K562 (cell line): ENCODE results near the gene CLCF1.

Experiments
- SRSF7 ChIP-seq: fragments of 200-400 bp; formaldehyde crosslinking; optimal IDR thresholded peaks from 2 replicates; pipeline ENCODE3; 2017; ENCODE audit warnings: mild to moderate bottlenecking, low read depth, low read length
- ZNF24 ChIP-seq: fragments of 450-650 bp; IDR thresholded peaks from 2 replicates; pipeline ENCODE4 v1.6.1; 2016

GRCh38 chr11:67397536-67397935, 24.1 kb upstream of the CLCF1 start:
- TF ChIP-seq SRSF7, result no peak
- no peak for TF ChIP-seq ZNF24
